ENCODE data around the gene STOML2.

- no peak for TF ChIP-seq POLR2A (IDR thresholded peaks at IDR 0.05)
- TF ChIP-seq CTCF (IDR thresholded peaks at IDR 0.05) = no peak
These were observed 27.6 kb downstream of the STOML2 start for GRCh38 chr9:35075358-35075757.
